Psoas muscle (tissue), 8 donors: ENCODE measurements around the gene NOS1AP. TPM values are rescaled to one million over a fixed set of nuclear protein-coding genes. Genes with fewer than 3 reads are reported as not detected.

ENCODE experiments used
- ATAC-seq, 4 donors: fragments of 200-7000 bp; cut with Tn5 transposase; one replicate each; pipeline ENCODE4 v1.9.1; 2020; ENCODE audit warnings: moderate library complexity in 3 of 4, mild to moderate bottlenecking in 2 of 4
- DNase-seq, 2 donors: peaks; one replicate each; pipeline ENCODE4 v3.0.0-alpha.2; 2020
- H3K27ac ChIP-seq: fragments of 200-600 bp; one replicate; pipeline ENCODE4 v1.8.0; 2022
- H3K27me3 ChIP-seq, 3 donors: fragments of 200-600 bp in 1 of 3; one replicate each; pipeline versions ENCODE4 v1.6.1 to v1.8.0; 2013 to 2022; ENCODE audit warnings: low read length in 2 of 3, mild to moderate bottlenecking in 2 of 3, moderate library complexity in 1 of 3; ENCODE audit not compliant: insufficient read depth in 3 of 3
- H3K36me3 ChIP-seq, 2 donors: fragments of 200-600 bp in 1 of 2; one replicate each; pipeline versions ENCODE4 v1.6.1 to v1.8.0; 2013 to 2022; ENCODE audit warnings: low read depth in 1 of 2, mild to moderate bottlenecking in 1 of 2, moderate library complexity in 1 of 2; ENCODE audit not compliant: insufficient read depth in 1 of 2
- H3K4me1 ChIP-seq: fragments of 200-600 bp; one replicate; pipeline ENCODE4 v1.8.0; 2022
- H3K4me3 ChIP-seq: fragments of 200-600 bp; one replicate; pipeline ENCODE4 v1.8.0; 2022; ENCODE audit warnings: mild to moderate bottlenecking
- H3K9me3 ChIP-seq: fragments of 200-600 bp; one replicate; pipeline ENCODE4 v1.8.0; 2022
- CTCF ChIP-seq: fragments of 200-600 bp; IDR thresholded peaks from one replicate; pipeline ENCODE4 v1.8.0; 2022; ENCODE audit warnings: antibody characterized with exemption
- WGBS, 3 donors: extraction: QIAGEN DNeasy Blood & Tissue Kit; methylation state at CpG; one replicate each; pipeline versions ENCODE4 v1.1.6 to v1.1.7; 2013; 5-methylcytosine and 5-hydroxymethylcytosine counted together
- intact Hi-C, 2 donors: fragments of 100-400 bp; cut with DNase I; formaldehyde crosslinking; loops; one replicate each; pipeline versions ENCODE4 v1.11.0 to v1.14.2; 2022
- polyA plus RNA-seq, 3 donors: library from polyadenylated mRNA; stranded (reverse); fragments of 200-250 nt; gene quantifications; one replicate each; pipeline ENCODE4 v1.2.3, GENCODE V29; 2013
- total RNA-seq, 4 donors: library from RNA; stranded (reverse); fragmentation: NEBNext Ultra II Directional in 2 of 4; extraction: Animal tissue kit (Norgen Biotek cat#: 25700) in 2 of 4; gene quantifications; one replicate each; pipeline versions ENCODE4 v1.2.1 to v1.2.4, GENCODE V29; 2021 to 2023
- donor health status: healthy with polysubstance abuse.
- donor health status: DM: no; HTN: no; CAD: no; lungs with moderate emphysema.
- donor health status: Bipolar disorder and iron deficiency.
- donor health status: healthy.
- donor health status: DM: yes; HTN: yes; CAD: no.
- donor health status: DM: no; HTN: no; CAD: no.
- donor health status: DM: no; HTN: no; CAD: no.
- donor health status: DM: yes; HTN: yes; CAD: no.

NOS1AP gene
- total and polyA plus RNA-seq, 7 donors = 0.10 to 0.76 (median 0.18) TPM

- no peaks in the 10 kb centered on the region for H3K36me3 ChIP-seq
- WGBS, 3 donors = 76 to 86% (median 80%) methylated on average over 1 of the region's 1 CpG
- DNase-seq = no peak
- H3K4me1 ChIP-seq = peaks cover 9% of the 10 kb centered on the region
- no peak overlapping the region for H3K27ac ChIP-seq
- TF ChIP-seq CTCF = no peak
- ATAC-seq = no peak
- intact Hi-C loops = no loop called here
- no peaks in the 10 kb centered on the region for H3K9me3 ChIP-seq
- no peaks in the 10 kb centered on the region for H3K27me3 ChIP-seq
- no peak overlapping the region for H3K4me3 ChIP-seq
Measured at GRCh38 chr1:162217706-162218105, 148.2 kb downstream of the NOS1AP start.

GRCh38 chr1:162218546-162218945 lies 149.1 kb downstream of the NOS1AP start:
- H3K4me1 ChIP-seq = peaks cover 1% of the 10 kb centered on the region
- H3K27me3 ChIP-seq = no peaks in the 10 kb centered on the region
- no peak overlapping the region for H3K4me3 ChIP-seq
- no peak for TF ChIP-seq CTCF
- ATAC-seq (no peak), DNase-seq (no peak)
- no peaks in the 10 kb centered on the region for H3K9me3 ChIP-seq
- 50 to 57% (median 54%) methylated on average over 5 of the region's 5 CpGs for WGBS, 3 donors
- H3K27ac ChIP-seq = no peak overlapping the region
- intact Hi-C loops = no loop called here
- no peaks in the 10 kb centered on the region for H3K36me3 ChIP-seq

GRCh38 chr1:162218975-162219374 lies 149.5 kb downstream of the NOS1AP start:
- intact Hi-C loops = no loop called here
- no peak for TF ChIP-seq CTCF
- no peaks in the 10 kb centered on the region for H3K9me3 ChIP-seq
- no peak overlapping the region for H3K4me3 ChIP-seq
- no peak for DNase-seq
- no peaks in the 10 kb centered on the region for H3K4me1 ChIP-seq
- H3K27ac ChIP-seq = no peak overlapping the region
- no peaks in the 10 kb centered on the region for H3K36me3 ChIP-seq
- no peaks in the 10 kb centered on the region for H3K27me3 ChIP-seq
- ATAC-seq = no peak
- WGBS, 3 donors = 84 to 90% (median 90%) methylated on average over 5 of the region's 5 CpGs

- no peaks in the 10 kb centered on the region for H3K4me1 ChIP-seq
- no peaks in the 10 kb centered on the region for H3K36me3 ChIP-seq
- H3K9me3 ChIP-seq = no peaks in the 10 kb centered on the region
- H3K27me3 ChIP-seq = no peaks in the 10 kb centered on the region
- no peak overlapping the region for H3K27ac ChIP-seq
- ATAC-seq = no peak
- 65 to 75% (median 67%) methylated on average over 1 of the region's 1 CpG for WGBS, 3 donors
- intact Hi-C loops = no loop called here
- TF ChIP-seq CTCF = no peak
- no peak for DNase-seq
- H3K4me3 ChIP-seq = no peak overlapping the region
Measured at GRCh38 chr1:162219461-162219860, 150.0 kb downstream of the NOS1AP start.

GRCh38 chr1:162220009-162220539 lies 150.6 kb downstream of the NOS1AP start:
- TF ChIP-seq CTCF = no peak
- H3K4me3 ChIP-seq = no peak overlapping the region
- no peak overlapping the region for H3K27ac ChIP-seq
- no peak for ATAC-seq
- intact Hi-C loops = no loop called here
- no peaks in the 10 kb centered on the region for H3K4me1 ChIP-seq
- no peak for DNase-seq
- H3K36me3 ChIP-seq = no peaks in the 10 kb centered on the region
- H3K27me3 ChIP-seq = no peaks in the 10 kb centered on the region
- WGBS, 3 donors = 84 to 87% (median 86%) methylated on average over 6 of the region's 6 CpGs
- H3K9me3 ChIP-seq = no peaks in the 10 kb centered on the region
